IMR-90 (cell line): ENCODE measurements around the gene AWAT2.

Experiments
- SMC3 ChIP-seq: fragments of 150-350 bp; IDR thresholded peaks from 2 replicates; pipeline ENCODE4 v1.6.1; 2016; ENCODE audit warnings: low read depth, mild to moderate bottlenecking, antibody characterized with exemption, low read length, moderate library complexity
- TF ChIP-seq, protein P1 (sequence below): conservative IDR thresholded peaks from 2 replicates; pipeline ENCODE4 v1.5.1; 2012; ENCODE audit warnings: mild to moderate bottlenecking, low read depth, low read length, improper control_type of control experiment
- TF ChIP-seq, protein P2 (sequence below): fragments of 150-350 bp; IDR thresholded peaks from 2 replicates; pipeline ENCODE4 v1.6.1; 2016; ENCODE audit warnings: low read depth, mild to moderate bottlenecking, low read length, moderate library complexity, borderline replicate concordance

DNA sequence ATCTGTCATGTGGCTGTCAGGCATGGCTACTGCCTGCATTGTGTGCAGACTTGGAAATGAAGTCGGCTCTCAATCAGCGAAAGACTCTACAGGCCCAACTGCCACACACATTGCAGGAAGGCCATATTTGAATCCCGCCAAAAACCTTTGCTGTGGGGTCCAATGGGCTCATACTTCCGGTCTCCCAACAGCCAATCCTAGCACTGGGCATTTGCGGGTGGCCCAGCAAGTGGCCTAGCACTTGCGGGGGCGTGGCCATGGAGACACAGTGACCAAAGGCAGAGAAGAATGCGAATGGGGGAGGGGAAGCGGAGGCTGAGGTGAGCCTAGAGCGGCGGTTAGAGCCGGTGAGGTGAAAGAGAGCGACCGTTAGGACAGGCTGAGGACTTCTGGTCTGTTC is 12.3 kb upstream of the AWAT2 start, which contains the start of gene OTUD6A:
- TF ChIP-seq, protein P1, sequence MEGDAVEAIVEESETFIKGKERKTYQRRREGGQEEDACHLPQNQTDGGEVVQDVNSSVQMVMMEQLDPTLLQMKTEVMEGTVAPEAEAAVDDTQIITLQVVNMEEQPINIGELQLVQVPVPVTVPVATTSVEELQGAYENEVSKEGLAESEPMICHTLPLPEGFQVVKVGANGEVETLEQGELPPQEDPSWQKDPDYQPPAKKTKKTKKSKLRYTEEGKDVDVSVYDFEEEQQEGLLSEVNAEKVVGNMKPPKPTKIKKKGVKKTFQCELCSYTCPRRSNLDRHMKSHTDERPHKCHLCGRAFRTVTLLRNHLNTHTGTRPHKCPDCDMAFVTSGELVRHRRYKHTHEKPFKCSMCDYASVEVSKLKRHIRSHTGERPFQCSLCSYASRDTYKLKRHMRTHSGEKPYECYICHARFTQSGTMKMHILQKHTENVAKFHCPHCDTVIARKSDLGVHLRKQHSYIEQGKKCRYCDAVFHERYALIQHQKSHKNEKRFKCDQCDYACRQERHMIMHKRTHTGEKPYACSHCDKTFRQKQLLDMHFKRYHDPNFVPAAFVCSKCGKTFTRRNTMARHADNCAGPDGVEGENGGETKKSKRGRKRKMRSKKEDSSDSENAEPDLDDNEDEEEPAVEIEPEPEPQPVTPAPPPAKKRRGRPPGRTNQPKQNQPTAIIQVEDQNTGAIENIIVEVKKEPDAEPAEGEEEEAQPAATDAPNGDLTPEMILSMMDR: no peak
- TF ChIP-seq SMC3: no peak
- TF ChIP-seq, protein P2, sequence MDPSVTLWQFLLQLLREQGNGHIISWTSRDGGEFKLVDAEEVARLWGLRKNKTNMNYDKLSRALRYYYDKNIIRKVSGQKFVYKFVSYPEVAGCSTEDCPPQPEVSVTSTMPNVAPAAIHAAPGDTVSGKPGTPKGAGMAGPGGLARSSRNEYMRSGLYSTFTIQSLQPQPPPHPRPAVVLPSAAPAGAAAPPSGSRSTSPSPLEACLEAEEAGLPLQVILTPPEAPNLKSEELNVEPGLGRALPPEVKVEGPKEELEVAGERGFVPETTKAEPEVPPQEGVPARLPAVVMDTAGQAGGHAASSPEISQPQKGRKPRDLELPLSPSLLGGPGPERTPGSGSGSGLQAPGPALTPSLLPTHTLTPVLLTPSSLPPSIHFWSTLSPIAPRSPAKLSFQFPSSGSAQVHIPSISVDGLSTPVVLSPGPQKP: no peak
